ENCODE data around the gene S100PBP.
"Not testable (repeated sequence)": the region's sequence is repeated elsewhere in the genome, so short reads cannot be mapped to it uniquely, and the experiment has no call there.

GRCh38 chr1:32804460-32804859 is 13.0 kb upstream of the S100PBP start:
- not testable (repeated sequence) for TF ChIP-seq POLR2A, CTCF (IDR thresholded peaks at IDR 0.05)

Measured in testis (tissue), 2 donors.